ENCODE measurements around the gene SGCG. TPM values are rescaled to one million over a fixed set of nuclear protein-coding genes. Genes with fewer than 3 reads are reported as not detected.
"Not testable (repeated sequence)": the region's sequence is repeated elsewhere in the genome, so short reads cannot be mapped to it uniquely, and the experiment has no call there.

SGCG gene
- total RNA-seq, 2 experiments from 2014 or later = not detected

DNA sequence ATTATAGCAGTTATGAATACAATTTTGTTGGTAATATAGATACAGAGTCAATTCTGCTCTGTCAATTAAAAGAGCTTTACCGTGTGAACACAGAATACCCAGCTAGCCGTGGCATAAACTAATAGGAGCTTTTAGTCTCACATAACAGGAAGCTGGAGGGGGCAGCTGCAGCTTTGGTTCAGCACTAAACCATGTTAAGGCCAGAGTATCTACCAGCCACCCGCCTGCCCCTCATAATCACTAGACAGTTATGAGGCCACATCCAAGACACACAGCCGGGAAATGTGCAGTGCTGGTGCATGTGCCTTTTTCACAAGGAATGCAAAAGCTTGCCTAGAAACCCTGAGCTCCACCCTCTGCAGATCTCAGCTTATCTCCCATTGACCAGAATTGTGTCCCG lies 62.3 kb downstream of the SGCG start:
- Mint-ChIP-seq H3K27ac (no peak overlapping the region), H3K27me3 (ENCODE audit: low read depth) (peaks cover 2% of the 10 kb centered on the region), H3K36me3 (ENCODE audit: low read depth) (no peaks in the 10 kb centered on the region), H3K9me3 (ENCODE audit: insufficient read depth) (no peaks in the 10 kb centered on the region), H3K4me1 (ENCODE audit: low read depth) (no peaks in the 10 kb centered on the region), H3K4me3 (no peak overlapping the region)
- no peak for ATAC-seq
- ChIA-PET POLR2A (no interaction called here), CTCF (no interaction called here)
- DNase-seq = no peak

GRCh38 chr13:23248410-23248809 lies 67.6 kb downstream of the SGCG start:
- H3K27me3 Mint-ChIP-seq (ENCODE audit: low read depth); H3K36me3 Mint-ChIP-seq (ENCODE audit: low read depth); H3K9me3 Mint-ChIP-seq (ENCODE audit: insufficient read depth); ATAC-seq; CTCF ChIA-PET; H3K4me1 Mint-ChIP-seq (ENCODE audit: low read depth); H3K4me3 Mint-ChIP-seq; H3K27ac Mint-ChIP-seq; POLR2A ChIA-PET; DNase-seq: not testable (repeated sequence)

GRCh38 chr13:23254506-23254905 lies 73.7 kb downstream of the SGCG start:
- CTCF ChIA-PET = no interaction called here
- Mint-ChIP-seq H3K9me3 (ENCODE audit: insufficient read depth) (no peaks in the 10 kb centered on the region), H3K27me3 (ENCODE audit: low read depth) (peaks cover 2% of the 10 kb centered on the region), H3K36me3 (ENCODE audit: low read depth) (no peaks in the 10 kb centered on the region), H3K27ac (no peak overlapping the region), H3K4me1 (ENCODE audit: low read depth) (no peaks in the 10 kb centered on the region), H3K4me3 (no peak overlapping the region)
- POLR2A ChIA-PET = no interaction called here
- DNase-seq = no peak
- ATAC-seq = no peak

GRCh38 chr13:23267571-23267970 lies 86.8 kb downstream of the SGCG start:
- DNase-seq (no peak), ATAC-seq (no peak)
- Mint-ChIP-seq H3K4me1 (ENCODE audit: low read depth) (no peaks in the 10 kb centered on the region), H3K4me3 (no peak overlapping the region), H3K9me3 (ENCODE audit: insufficient read depth) (peaks cover 5% of the 10 kb centered on the region), H3K27me3 (ENCODE audit: low read depth) (no peaks in the 10 kb centered on the region), H3K27ac (no peak overlapping the region), H3K36me3 (ENCODE audit: low read depth) (no peaks in the 10 kb centered on the region)
- CTCF ChIA-PET = no interaction called here
- POLR2A ChIA-PET = no interaction called here

GRCh38 chr13:23268441-23268840 lies 87.7 kb downstream of the SGCG start:
- DNase-seq (no peak), ATAC-seq (no peak)
- CTCF ChIA-PET = no interaction called here
- H3K27me3 Mint-ChIP-seq (ENCODE audit: low read depth) = no peaks in the 10 kb centered on the region
- no peaks in the 10 kb centered on the region for H3K36me3 Mint-ChIP-seq (ENCODE audit: low read depth)
- POLR2A ChIA-PET = no interaction called here
- no peaks in the 10 kb centered on the region for H3K4me1 Mint-ChIP-seq (ENCODE audit: low read depth)
- no peak overlapping the region for H3K27ac Mint-ChIP-seq
- H3K9me3 Mint-ChIP-seq (ENCODE audit: insufficient read depth) = no peaks in the 10 kb centered on the region
- no peak overlapping the region for H3K4me3 Mint-ChIP-seq

DNA sequence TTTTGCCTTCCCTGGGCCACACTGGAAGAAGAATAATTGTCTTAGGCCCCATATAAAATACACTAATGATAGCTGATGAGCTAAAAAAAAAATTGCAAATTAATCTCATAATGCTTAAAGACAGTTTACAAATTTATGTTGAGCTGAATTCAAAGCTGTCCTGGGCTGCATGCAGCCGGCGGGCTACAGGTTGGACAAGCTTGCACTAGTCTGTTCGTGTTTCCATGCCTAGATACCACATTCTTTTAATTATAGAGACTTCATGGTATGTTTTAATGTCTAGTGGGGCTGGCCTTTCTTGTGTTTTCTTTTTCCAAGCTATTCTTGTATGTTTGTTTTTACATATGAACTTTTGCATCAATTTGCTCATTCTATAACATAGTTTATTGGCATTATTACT lies 90.6 kb downstream of the SGCG start:
- Mint-ChIP-seq H3K4me3 (no peak overlapping the region), H3K27me3 (ENCODE audit: low read depth) (peaks cover 4% of the 10 kb centered on the region), H3K36me3 (ENCODE audit: low read depth) (no peaks in the 10 kb centered on the region), H3K9me3 (ENCODE audit: insufficient read depth) (no peaks in the 10 kb centered on the region), H3K4me1 (ENCODE audit: low read depth) (no peaks in the 10 kb centered on the region), H3K27ac (no peak overlapping the region)
- ChIA-PET CTCF (no interaction called here), POLR2A (no interaction called here)
- no peak for DNase-seq
- no peak for ATAC-seq

GRCh38 chr13:23273498-23273897 lies 92.7 kb downstream of the SGCG start:
- POLR2A ChIA-PET = no interaction called here
- Mint-ChIP-seq H3K27me3 (ENCODE audit: low read depth) (peaks cover 4% of the 10 kb centered on the region), H3K4me1 (ENCODE audit: low read depth) (no peaks in the 10 kb centered on the region), H3K36me3 (ENCODE audit: low read depth) (no peaks in the 10 kb centered on the region), H3K4me3 (no peak overlapping the region), H3K27ac (no peak overlapping the region), H3K9me3 (ENCODE audit: insufficient read depth) (no peaks in the 10 kb centered on the region)
- DNase-seq = no peak
- no peak for ATAC-seq
- CTCF ChIA-PET = no interaction called here

- ChIA-PET CTCF (no interaction called here), POLR2A (no interaction called here)
- Mint-ChIP-seq H3K27ac (no peak overlapping the region), H3K9me3 (ENCODE audit: insufficient read depth) (no peaks in the 10 kb centered on the region), H3K4me3 (no peak overlapping the region), H3K27me3 (ENCODE audit: low read depth) (peaks cover 2% of the 10 kb centered on the region), H3K36me3 (ENCODE audit: low read depth) (no peaks in the 10 kb centered on the region), H3K4me1 (ENCODE audit: low read depth) (no peaks in the 10 kb centered on the region)
- ATAC-seq (no peak), DNase-seq (no peak)
Observed at GRCh38 chr13:23279321-23279720, 98.5 kb downstream of the SGCG start.

- H3K27me3 Mint-ChIP-seq (ENCODE audit: low read depth) = peaks cover 4% of the 10 kb centered on the region
- H3K27ac Mint-ChIP-seq = no peak overlapping the region
- no peaks in the 10 kb centered on the region for H3K4me1 Mint-ChIP-seq (ENCODE audit: low read depth)
- DNase-seq (no peak), ATAC-seq (no peak)
- no peaks in the 10 kb centered on the region for H3K9me3 Mint-ChIP-seq (ENCODE audit: insufficient read depth)
- no peak overlapping the region for H3K4me3 Mint-ChIP-seq
- POLR2A ChIA-PET = no interaction called here
- no peaks in the 10 kb centered on the region for H3K36me3 Mint-ChIP-seq (ENCODE audit: low read depth)
- CTCF ChIA-PET = no interaction called here
Observed at GRCh38 chr13:23288564-23288963, 107.8 kb downstream of the SGCG start.

DNA sequence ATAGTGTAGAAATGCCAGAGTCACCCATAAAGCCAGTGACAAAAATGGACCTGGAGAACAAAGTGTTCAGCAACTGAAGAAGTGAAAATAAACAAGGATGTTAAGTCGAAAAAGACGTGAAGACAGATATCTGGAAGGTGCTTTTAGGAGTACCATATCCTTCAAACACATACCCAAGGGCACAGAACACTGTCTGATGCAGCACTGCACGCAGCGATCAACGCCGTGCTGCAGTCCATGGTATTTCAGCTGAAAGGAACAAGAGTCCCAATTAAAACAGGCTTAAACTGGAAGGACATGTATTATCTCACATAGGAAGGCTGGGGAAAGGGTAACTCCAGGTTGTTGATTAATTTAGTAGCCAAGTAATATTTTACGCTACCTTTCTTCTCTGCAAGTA lies 108.2 kb downstream of the SGCG start:
- Mint-ChIP-seq H3K4me1 (ENCODE audit: low read depth) (no peaks in the 10 kb centered on the region), H3K27me3 (ENCODE audit: low read depth) (peaks cover 4% of the 10 kb centered on the region), H3K4me3 (no peak overlapping the region), H3K9me3 (ENCODE audit: insufficient read depth) (no peaks in the 10 kb centered on the region), H3K27ac (no peak overlapping the region), H3K36me3 (ENCODE audit: low read depth) (no peaks in the 10 kb centered on the region)
- CTCF ChIA-PET = no interaction called here
- DNase-seq (no peak), ATAC-seq (no peak)
- POLR2A ChIA-PET = no interaction called here

- Mint-ChIP-seq H3K9me3 (ENCODE audit: insufficient read depth) (no peaks in the 10 kb centered on the region), H3K36me3 (ENCODE audit: low read depth) (no peaks in the 10 kb centered on the region), H3K27ac (no peak overlapping the region), H3K27me3 (ENCODE audit: low read depth) (peaks cover 2% of the 10 kb centered on the region), H3K4me3 (no peak overlapping the region), H3K4me1 (ENCODE audit: low read depth) (no peaks in the 10 kb centered on the region)
- ATAC-seq (no peak), DNase-seq (no peak)
- CTCF ChIA-PET = no interaction called here
- POLR2A ChIA-PET = no interaction called here
Observed at GRCh38 chr13:23289917-23290357, 109.2 kb downstream of the SGCG start.

- DNase-seq (no peak), ATAC-seq (no peak)
- Mint-ChIP-seq H3K9me3 (ENCODE audit: insufficient read depth) (no peaks in the 10 kb centered on the region), H3K4me1 (ENCODE audit: low read depth) (no peaks in the 10 kb centered on the region), H3K27me3 (ENCODE audit: low read depth) (peaks cover 7% of the 10 kb centered on the region), H3K27ac (no peak overlapping the region), H3K4me3 (no peak overlapping the region), H3K36me3 (ENCODE audit: low read depth) (no peaks in the 10 kb centered on the region)
- POLR2A ChIA-PET = no interaction called here
- CTCF ChIA-PET = no interaction called here
Observed at GRCh38 chr13:23292586-23292985, 111.8 kb downstream of the SGCG start.

DNA sequence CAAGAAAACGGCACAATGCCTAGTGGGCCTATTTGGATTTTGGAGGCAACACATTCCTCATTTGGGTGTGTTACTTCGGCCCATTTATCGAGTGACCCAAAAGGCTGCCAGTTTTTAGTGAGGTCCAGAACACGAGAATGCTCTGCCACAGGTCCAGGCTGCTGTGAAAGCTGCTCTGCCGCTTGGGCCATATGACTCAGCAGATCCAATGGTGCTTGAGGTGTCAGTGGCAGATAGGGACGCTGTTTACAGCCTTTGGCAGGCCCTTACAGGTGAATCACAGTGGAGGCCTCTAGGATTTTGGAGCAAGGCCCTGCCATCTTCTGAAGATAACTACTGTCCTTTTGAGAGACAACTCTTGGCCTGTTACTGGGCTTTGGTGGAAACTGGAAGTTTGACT lies 134.1 kb downstream of the SGCG start:
- CTCF ChIA-PET; DNase-seq; H3K4me3 Mint-ChIP-seq; POLR2A ChIA-PET; H3K36me3 Mint-ChIP-seq (ENCODE audit: low read depth); ATAC-seq; H3K9me3 Mint-ChIP-seq (ENCODE audit: insufficient read depth); H3K27ac Mint-ChIP-seq; H3K4me1 Mint-ChIP-seq (ENCODE audit: low read depth): not testable (repeated sequence)
- H3K27me3 Mint-ChIP-seq (ENCODE audit: low read depth) = peaks cover 15% of the 10 kb centered on the region

GRCh38 chr13:23319883-23320224 lies 139.1 kb downstream of the SGCG start:
- H3K9me3 Mint-ChIP-seq (ENCODE audit: insufficient read depth) = no peaks in the 10 kb centered on the region
- H3K36me3 Mint-ChIP-seq (ENCODE audit: low read depth) = no peaks in the 10 kb centered on the region
- peaks cover 6% of the 10 kb centered on the region for H3K27me3 Mint-ChIP-seq (ENCODE audit: low read depth)
- ChIA-PET POLR2A (no interaction called here), CTCF (no interaction called here)
- ATAC-seq = no peak
- H3K27ac Mint-ChIP-seq = no peak overlapping the region
- peaks cover 38% of the 10 kb centered on the region for H3K4me1 Mint-ChIP-seq (ENCODE audit: low read depth)
- DNase-seq = no peak
- H3K4me3 Mint-ChIP-seq = no peak overlapping the region

All from activated CD8-positive, alpha-beta T cell treated with anti-CD3 and anti-CD28 coated beads, Interleukin-2, amount 10 ng/mL, durations not matched to agents 7 days and 5 days (primary cell).